Hepatocyte (in vitro differentiated cells): ENCODE measurements around the gene DVL1.

Experiments used
- EZH2 ChIP-seq: fragments of 200-600 bp; sonication (generic); IDR thresholded peaks from 2 replicates; pipeline ENCODE4 v1.6.1; 2016; ENCODE audit warnings: antibody characterized with exemption, mild to moderate bottlenecking, borderline replicate concordance
- EZH2phosphoT487 ChIP-seq: fragments of 200-600 bp; sonication (generic); IDR thresholded peaks from one replicate; pipeline ENCODE4 v1.6.1; 2018; ENCODE audit warnings: antibody characterized with exemption, mild to moderate bottlenecking, low read depth, moderate library complexity; ENCODE audit not compliant: unreplicated experiment, severe bottlenecking

GRCh38 chr1:1371364-1371745 lies 22.1 kb upstream of the DVL1 start:
- TF ChIP-seq EZH2 (no peak), EZH2phosphoT487 (no peak)
